IMR-90 (cell line): ENCODE results near the gene LGALS3.

Experiments
- BHLHE40 ChIP-seq: fragments of 150-350 bp; IDR thresholded peaks from 2 replicates; pipeline ENCODE4 v1.6.1; 2016; ENCODE audit warnings: mild to moderate bottlenecking, low read depth, low read length
- CEBPB ChIP-seq: IDR thresholded peaks from 2 replicates; pipeline ENCODE4 v1.6.1; 2012; ENCODE audit warnings: low read depth, low read length, improper control_type of control experiment
- CHD1 ChIP-seq: IDR thresholded peaks from 2 replicates; pipeline ENCODE4 v1.6.1; 2012; ENCODE audit warnings: low read depth, low read length, improper control_type of control experiment
- ELK1 ChIP-seq: fragments of 150-350 bp; IDR thresholded peaks from 2 replicates; pipeline ENCODE4 v1.6.1; 2016; ENCODE audit warnings: low read depth, mild to moderate bottlenecking, low read length, moderate library complexity, borderline replicate concordance
- MAFK ChIP-seq: IDR thresholded peaks from 2 replicates; pipeline ENCODE4 v1.6.1; 2012; ENCODE audit warnings: low read depth, low read length, improper control_type of control experiment
- MAZ ChIP-seq: IDR thresholded peaks from 2 replicates; pipeline ENCODE4 v1.6.1; 2012; ENCODE audit warnings: low read depth, mild to moderate bottlenecking, low read length, improper control_type of control experiment, moderate library complexity, borderline replicate concordance
- MXI1 ChIP-seq: IDR thresholded peaks from 2 replicates; pipeline ENCODE4 v1.6.1; 2012; ENCODE audit warnings: low read depth, mild to moderate bottlenecking, low read length, moderate library complexity, borderline replicate concordance
- POLR2A ChIP-seq: IDR thresholded peaks from 2 replicates; pipeline ENCODE4 v1.6.1; 2012; ENCODE audit warnings: mild to moderate bottlenecking, low read depth, low read length
- RAD21 ChIP-seq: IDR thresholded peaks from 2 replicates; pipeline ENCODE4 v1.6.1; 2012; ENCODE audit warnings: low read length, improper control_type of control experiment
- RCOR1 ChIP-seq: IDR thresholded peaks from 2 replicates; pipeline ENCODE4 v1.6.1; 2012; ENCODE audit warnings: mild to moderate bottlenecking, low read length, improper control_type of control experiment; ENCODE audit not compliant: insufficient replicate concordance
- RFX5 ChIP-seq: IDR thresholded peaks from 2 replicates; pipeline ENCODE4 v1.8.0; 2012; ENCODE audit warnings: low read depth, mild to moderate bottlenecking, low read length, moderate library complexity
- SMC3 ChIP-seq: fragments of 150-350 bp; IDR thresholded peaks from 2 replicates; pipeline ENCODE4 v1.6.1; 2016; ENCODE audit warnings: low read depth, mild to moderate bottlenecking, antibody characterized with exemption, low read length, moderate library complexity
- USF2 ChIP-seq: fragments of 150-350 bp; IDR thresholded peaks from 2 replicates; pipeline ENCODE4 v1.6.1; 2017; ENCODE audit warnings: mild to moderate bottlenecking, antibody characterized with exemption, low read length, low read depth
- TF ChIP-seq, protein P1 (sequence below): conservative IDR thresholded peaks from 2 replicates; pipeline ENCODE4 v1.5.1; 2012; ENCODE audit warnings: mild to moderate bottlenecking, low read depth, low read length, improper control_type of control experiment

- TF ChIP-seq, protein P1, sequence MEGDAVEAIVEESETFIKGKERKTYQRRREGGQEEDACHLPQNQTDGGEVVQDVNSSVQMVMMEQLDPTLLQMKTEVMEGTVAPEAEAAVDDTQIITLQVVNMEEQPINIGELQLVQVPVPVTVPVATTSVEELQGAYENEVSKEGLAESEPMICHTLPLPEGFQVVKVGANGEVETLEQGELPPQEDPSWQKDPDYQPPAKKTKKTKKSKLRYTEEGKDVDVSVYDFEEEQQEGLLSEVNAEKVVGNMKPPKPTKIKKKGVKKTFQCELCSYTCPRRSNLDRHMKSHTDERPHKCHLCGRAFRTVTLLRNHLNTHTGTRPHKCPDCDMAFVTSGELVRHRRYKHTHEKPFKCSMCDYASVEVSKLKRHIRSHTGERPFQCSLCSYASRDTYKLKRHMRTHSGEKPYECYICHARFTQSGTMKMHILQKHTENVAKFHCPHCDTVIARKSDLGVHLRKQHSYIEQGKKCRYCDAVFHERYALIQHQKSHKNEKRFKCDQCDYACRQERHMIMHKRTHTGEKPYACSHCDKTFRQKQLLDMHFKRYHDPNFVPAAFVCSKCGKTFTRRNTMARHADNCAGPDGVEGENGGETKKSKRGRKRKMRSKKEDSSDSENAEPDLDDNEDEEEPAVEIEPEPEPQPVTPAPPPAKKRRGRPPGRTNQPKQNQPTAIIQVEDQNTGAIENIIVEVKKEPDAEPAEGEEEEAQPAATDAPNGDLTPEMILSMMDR = no peak
- no peak for TF ChIP-seq BHLHE40
- no peak for TF ChIP-seq RCOR1
- TF ChIP-seq POLR2A = no peak
- no peak for TF ChIP-seq MAZ
- no peak for TF ChIP-seq USF2
- no peak for TF ChIP-seq RFX5
- TF ChIP-seq RAD21 = no peak
- no peak for TF ChIP-seq SMC3
- no peak for TF ChIP-seq MXI1
- no peak for TF ChIP-seq MAFK
- TF ChIP-seq CHD1 = no peak
- TF ChIP-seq CEBPB = no peak
- no peak for TF ChIP-seq ELK1
Observed at GRCh38 chr14:55127460-55127951, 1.5 kb upstream of the LGALS3 start.
